Measurements from ENCODE around the gene KCNIP1.
"Not testable (repeated sequence)": the region's sequence is repeated elsewhere in the genome, so short reads cannot be mapped to it uniquely, and the experiment has no call there.

KCNIP1 gene

GRCh38 chr5:170757182-170757601 is 253.4 kb downstream of the KCNIP1 start:
- DNase-seq: no peak

- DNase-seq: no peak
These were observed 253.8 kb downstream of the KCNIP1 start for GRCh38 chr5:170757669-170758068.

- DNase-seq: no peak
These were observed 254.7 kb downstream of the KCNIP1 start for GRCh38 chr5:170758481-170758880.

GRCh38 chr5:170760113-170760512 is 256.3 kb downstream of the KCNIP1 start:
- no peak for DNase-seq

- no peak for DNase-seq
These were observed 257.4 kb downstream of the KCNIP1 start for GRCh38 chr5:170761048-170761707.

GRCh38 chr5:170761708-170762066 is 257.9 kb downstream of the KCNIP1 start:
- no peak for DNase-seq

- DNase-seq: not testable (repeated sequence)
These were observed 258.5 kb downstream of the KCNIP1 start for GRCh38 chr5:170762298-170762697.

- not testable (repeated sequence) for DNase-seq
These were observed 262.0 kb downstream of the KCNIP1 start for GRCh38 chr5:170765868-170766267.

- DNase-seq: no peak
These were observed 265.4 kb downstream of the KCNIP1 start for GRCh38 chr5:170769246-170769645.

- no peak for DNase-seq
These were observed 266.1 kb downstream of the KCNIP1 start for GRCh38 chr5:170769898-170770416.

GRCh38 chr5:170771496-170771895 is 267.7 kb downstream of the KCNIP1 start:
- DNase-seq: no peak

GRCh38 chr5:170773024-170773985 is 269.5 kb downstream of the KCNIP1 start:
- no peak for DNase-seq

- DNase-seq: no peak
These were observed 271.0 kb downstream of the KCNIP1 start for GRCh38 chr5:170774831-170775230.

- DNase-seq: no peak
These were observed 278.1 kb downstream of the KCNIP1 start for GRCh38 chr5:170781946-170782345.

GRCh38 chr5:170782438-170782837 is 278.6 kb downstream of the KCNIP1 start:
- DNase-seq: no peak

GRCh38 chr5:170783498-170784247 is 279.9 kb downstream of the KCNIP1 start, which contains the start of gene GABRP:
Gene GABRP (plus strand): TSS chr5:170783725. CDS start chr5:170788616, 4,891 bp downstream.
- DNase-seq: no peak

GRCh38 chr5:170785416-170785815 is 281.6 kb downstream of the KCNIP1 start:
- DNase-seq: no peak
